LHCN-M2 (cell line): Measurements from ENCODE around the gene ECHDC3. TPM values are rescaled to one million over a fixed set of nuclear protein-coding genes. Genes with fewer than 3 reads are reported as not detected.

Experiments
- DNase-seq: peaks from one replicate; pipeline ENCODE4 v3.0.0-alpha.2; 2012; ENCODE audit warnings: low read depth
- total RNA-seq: library from RNA; depleted of rRNA; stranded (reverse); fragments of >200 nt; gene quantifications from 2 replicates; pipeline ENCODE4 v1.2.3, GENCODE V29; 2014; rRNA removed

The ECHDC3 gene
- total RNA-seq, 1 experiment from 2014 or later, result 3.2 TPM

DNA sequence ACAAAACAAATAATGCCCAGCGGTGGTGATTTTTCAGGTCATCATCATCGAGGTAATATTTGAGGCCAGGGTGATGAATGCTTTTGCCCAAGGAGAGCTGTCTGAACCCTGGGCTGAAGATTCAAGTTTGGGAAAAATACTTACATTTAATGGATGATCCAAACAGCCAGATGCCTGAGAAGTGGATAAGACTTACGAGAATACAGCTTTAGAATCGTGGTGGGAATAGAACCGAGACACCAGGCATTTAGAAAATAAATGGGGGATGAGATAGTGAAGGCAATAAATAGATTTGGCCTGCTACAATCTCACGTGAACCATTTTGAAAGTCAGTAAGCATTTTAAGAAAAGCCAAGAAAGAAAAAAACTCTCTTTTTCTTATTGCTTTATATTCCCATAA lies 68.8 kb downstream of the ECHDC3 start:
- no peak for DNase-seq

DNA sequence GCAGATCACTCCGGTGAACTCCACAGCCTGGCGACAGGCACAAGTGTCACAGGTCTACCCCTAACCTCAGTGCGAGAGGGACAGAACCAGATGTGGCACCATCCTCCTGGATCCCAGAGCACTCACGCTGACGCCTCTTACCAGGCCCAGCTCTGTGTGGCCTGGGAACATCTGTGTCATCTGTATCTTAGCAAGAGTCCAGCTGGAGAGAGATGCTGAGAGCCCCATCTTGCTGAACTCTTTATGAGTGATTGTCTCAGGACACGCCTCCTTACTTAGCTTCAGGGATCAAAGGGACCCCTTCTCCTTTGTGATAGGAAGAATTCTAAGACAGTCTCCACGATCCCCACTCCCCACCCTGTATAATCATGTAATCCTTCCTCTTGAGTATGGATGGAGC lies 71.0 kb downstream of the ECHDC3 start:
- DNase-seq, result no peak

Other genes starting within 250 kb of the ECHDC3 start
- gene USP6NL, start 130.7 kb upstream of the ECHDC3 start, total RNA-seq, result 11.0 and 11.4 TPM in 2 replicates
- 6.9 and 7.4 TPM in 2 replicates for gene PROSER2, start 81.0 kb downstream of the ECHDC3 start, total RNA-seq